ENCODE data around the gene PKHD1. TPM values are rescaled to one million over a fixed set of nuclear protein-coding genes. Genes with fewer than 3 reads are reported as not detected.

Gene PKHD1
- total and polyA plus RNA-seq, 9 donors: 0.01 to 0.12 (median 0.05) TPM; not detected in 3

DNA sequence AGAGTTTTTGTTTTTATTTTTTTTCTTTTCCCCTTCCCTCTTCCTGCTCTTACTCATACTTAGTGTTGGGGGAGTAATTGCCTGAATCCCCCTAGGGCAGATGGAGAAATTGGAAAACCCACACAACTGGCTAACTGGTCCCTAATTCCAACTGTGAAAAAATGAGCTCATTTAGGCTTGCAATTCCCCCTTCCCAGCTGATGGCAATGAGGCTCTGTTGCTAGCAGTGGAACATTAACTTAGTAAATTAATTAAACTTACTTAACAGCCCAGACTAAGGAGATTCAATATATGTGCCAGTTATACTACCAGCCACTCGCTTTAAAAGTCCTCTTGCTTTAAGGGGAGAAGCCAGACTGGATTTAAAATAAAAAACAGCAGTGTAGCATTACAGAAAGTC is 76.6 kb downstream of the PKHD1 start:
- no peak overlapping the region for H3K4me3 ChIP-seq
- no peaks in the 10 kb centered on the region for H3K36me3 ChIP-seq
- no peaks in the 10 kb centered on the region for H3K27me3 ChIP-seq
- no peak for TF ChIP-seq EP300 (IDR thresholded peaks at IDR 0.05)
- no peak for TF ChIP-seq POLR2A (IDR thresholded peaks at IDR 0.05)
- TF ChIP-seq CTCF (IDR thresholded peaks at IDR 0.05): no peak
- no peaks in the 10 kb centered on the region for H3K4me1 ChIP-seq (ENCODE audit: insufficient read depth)
- intact Hi-C loops (cut with DNase I): loop anchor here in 1 of 4 donors (10.0 kb wide), 1 partner anchor 1216 kb away; no protein-coding TSS in a partner anchor
- 84 to 92% (median 85%) methylated on average over 1 of the region's 1 CpG for WGBS, 3 donors
- no peak overlapping the region for H3K27ac ChIP-seq
- H3K9me3 ChIP-seq: no peaks in the 10 kb centered on the region
- DNase-seq: no peak

DNA sequence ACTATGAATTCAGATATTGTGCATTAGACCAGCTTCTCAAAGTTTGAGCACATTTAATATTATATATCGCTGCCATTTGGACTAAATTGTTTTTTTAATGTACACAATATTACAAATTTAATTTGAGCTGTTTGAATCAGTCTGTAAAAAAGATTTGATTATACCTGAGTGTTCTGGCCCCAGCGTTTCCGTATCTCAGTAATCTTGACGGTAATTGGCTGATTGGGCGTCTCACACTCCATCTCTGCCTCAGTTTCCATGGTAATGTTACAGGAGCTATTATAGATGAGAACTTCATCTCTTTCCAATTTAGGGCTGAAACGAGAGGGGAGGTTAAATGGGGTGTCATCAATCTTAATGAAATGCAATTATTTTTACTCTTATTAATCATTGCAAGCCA is 77.3 kb downstream of the PKHD1 start:
- no peaks in the 10 kb centered on the region for H3K9me3 ChIP-seq
- no peaks in the 10 kb centered on the region for H3K27me3 ChIP-seq
- WGBS, 3 donors: 74 to 78% (median 74%) methylated on average over 6 of the region's 6 CpGs
- H3K36me3 ChIP-seq: no peaks in the 10 kb centered on the region
- intact Hi-C loops (cut with DNase I): loop anchor here in 1 of 4 donors (10.0 kb wide), 1 partner anchor 1215 kb away; no protein-coding TSS in a partner anchor
- no peak overlapping the region for H3K27ac ChIP-seq
- no peak overlapping the region for H3K4me3 ChIP-seq
- TF ChIP-seq POLR2A (IDR thresholded peaks at IDR 0.05): no peak
- TF ChIP-seq EP300 (IDR thresholded peaks at IDR 0.05): no peak
- no peaks in the 10 kb centered on the region for H3K4me1 ChIP-seq (ENCODE audit: insufficient read depth)
- DNase-seq: no peak

DNA sequence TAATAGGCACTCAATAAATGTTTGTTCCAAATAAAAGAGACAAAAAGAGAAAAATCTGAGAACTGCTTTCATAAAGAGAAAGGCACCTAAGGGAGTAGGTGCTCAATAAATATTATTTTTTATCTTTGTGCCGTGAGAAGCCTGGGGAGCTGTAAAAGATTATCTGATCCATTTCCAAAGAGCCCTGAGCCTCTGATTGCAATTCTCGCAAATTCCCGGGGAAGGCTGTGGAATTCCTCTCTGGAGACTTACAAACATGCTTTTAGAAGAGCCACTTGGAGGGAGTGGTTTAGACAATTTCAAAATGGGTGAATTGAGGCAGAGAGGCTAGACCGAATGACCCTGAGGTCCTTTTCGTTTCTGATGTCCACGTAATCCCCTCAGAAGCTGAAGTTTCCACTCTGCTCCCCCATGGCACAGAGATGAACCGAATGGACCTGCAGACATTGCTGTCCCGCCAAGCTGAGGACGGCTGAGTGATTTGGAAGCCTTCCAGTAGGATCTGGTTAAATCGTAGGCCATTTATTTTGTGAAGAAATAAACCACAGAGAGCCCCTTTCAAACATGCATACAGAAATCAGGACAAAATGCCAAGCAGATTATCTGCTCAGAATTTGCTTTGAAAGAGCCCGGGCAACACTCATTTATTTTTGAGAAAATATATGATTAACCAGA is 77.8 kb downstream of the PKHD1 start:
- no peaks in the 10 kb centered on the region for H3K36me3 ChIP-seq
- no peak overlapping the region for H3K4me3 ChIP-seq
- H3K27me3 ChIP-seq: no peaks in the 10 kb centered on the region
- no peak for DNase-seq
- intact Hi-C loops (cut with DNase I): loop anchor here in 1 of 4 donors (10.0 kb wide), 1 partner anchor 1215 kb away; no protein-coding TSS in a partner anchor
- TF ChIP-seq POLR2A (IDR thresholded peaks at IDR 0.05) (no peak), EP300 (IDR thresholded peaks at IDR 0.05) (no peak), CTCF (IDR thresholded peaks at IDR 0.05) (no peak)
- no peak overlapping the region for H3K27ac ChIP-seq
- no peaks in the 10 kb centered on the region for H3K9me3 ChIP-seq
- H3K4me1 ChIP-seq (ENCODE audit: insufficient read depth): no peaks in the 10 kb centered on the region
- 55 to 65% (median 59%) methylated on average over 11 of the region's 11 CpGs for WGBS, 3 donors

GRCh38 chr6:52000064-52000463 is 87.3 kb downstream of the PKHD1 start:
- no peak for TF ChIP-seq POLR2A (IDR thresholded peaks at IDR 0.05)
- no peak for TF ChIP-seq CTCF (IDR thresholded peaks at IDR 0.05)
- no peak for TF ChIP-seq EP300 (IDR thresholded peaks at IDR 0.05)
- no peaks in the 10 kb centered on the region for H3K27me3 ChIP-seq
- DNase-seq: no peak
- H3K4me1 ChIP-seq (ENCODE audit: insufficient read depth): no peaks in the 10 kb centered on the region
- no peaks in the 10 kb centered on the region for H3K36me3 ChIP-seq
- H3K4me3 ChIP-seq: no peak overlapping the region
- intact Hi-C loops (cut with DNase I): no loop called here
- H3K27ac ChIP-seq: no peak overlapping the region
- H3K9me3 ChIP-seq: no peaks in the 10 kb centered on the region
- 83 to 92% (median 90%) methylated on average over 3 of the region's 3 CpGs for WGBS, 3 donors

- Histone ChIP-seq H3K27me3 (no peaks in the 10 kb centered on the region), H3K27ac (no peak overlapping the region), H3K4me3 (no peak overlapping the region), H3K4me1 (ENCODE audit: insufficient read depth) (no peaks in the 10 kb centered on the region), H3K9me3 (no peaks in the 10 kb centered on the region), H3K36me3 (no peaks in the 10 kb centered on the region)
- 85 to 89% (median 89%) methylated on average over 6 of the region's 6 CpGs for WGBS, 3 donors
- intact Hi-C loops (cut with DNase I): no loop called here
- TF ChIP-seq EP300 (IDR thresholded peaks at IDR 0.05): no peak
- TF ChIP-seq CTCF (IDR thresholded peaks at IDR 0.05): no peak
- no peak for TF ChIP-seq POLR2A (IDR thresholded peaks at IDR 0.05)
- no peak for DNase-seq
Measured at GRCh38 chr6:51996296-51996947, 91.0 kb downstream of the PKHD1 start.
